ENCODE measurements around the gene PAPSS2. TPM values are rescaled to one million over a fixed set of nuclear protein-coding genes. Genes with fewer than 3 reads are reported as not detected.

Gene PAPSS2
- total RNA-seq, 4 donors from 2014 or later = 4.4 to 20.1 (median 14.1) TPM

GRCh38 chr10:87660484-87661133, 931 bp downstream of the PAPSS2 start:
- peak; percentile 52 for ATAC-seq
- Histone ChIP-seq H3K4me1 (peaks cover 0 to 41% (median 3%) of the 10 kb centered on the region in 3 donors), H3K9me3 (no peaks in the 10 kb centered on the region), H3K36me3 (no peaks in the 10 kb centered on the region), H3K27ac (peak overlapping the region in 3 of 4 donors; percentile 76 to 80 (median 76)), H3K4me3 (peak overlapping the region; percentile 39 to 80), H3K27me3 (peaks cover 30% of the 10 kb centered on the region)
- TF ChIP-seq CTCF (IDR thresholded peaks at IDR 0.05) = no peak
- TF ChIP-seq POLR2A (IDR thresholded peaks at IDR 0.05) = no peak
- no peak for TF ChIP-seq POLR2AphosphoS5 (IDR thresholded peaks at IDR 0.05)
- no peak for TF ChIP-seq EP300 (IDR thresholded peaks at IDR 0.05)
- WGBS, 2 donors (ENCODE audit: low coverage in 1 of 2) = 32 to 53% methylated on average over 4 to 12 of the region's 12 CpGs

GRCh38 chr10:87661861-87662785, 2.4 kb downstream of the PAPSS2 start:
- H3K4me1 ChIP-seq = peaks cover 0 to 34% (median 3%) of the 10 kb centered on the region in 3 donors
- ATAC-seq = no peak
- no peaks in the 10 kb centered on the region for H3K9me3 ChIP-seq
- H3K27ac ChIP-seq = no peak overlapping the region
- WGBS, 2 donors (ENCODE audit: low coverage in 1 of 2) = 81 to 95% methylated on average over 6 of the region's 6 CpGs
- no peak for TF ChIP-seq EP300 (IDR thresholded peaks at IDR 0.05)
- TF ChIP-seq POLR2A (IDR thresholded peaks at IDR 0.05) = no peak
- no peak for TF ChIP-seq POLR2AphosphoS5 (IDR thresholded peaks at IDR 0.05)
- TF ChIP-seq CTCF (IDR thresholded peaks at IDR 0.05) = no peak
- peaks cover 0 to 7% of the 10 kb centered on the region in 2 donors for H3K36me3 ChIP-seq
- H3K27me3 ChIP-seq = peaks cover 30% of the 10 kb centered on the region
- H3K4me3 ChIP-seq = peak overlapping the region in 1 of 2 donors; percentile 80

GRCh38 chr10:87664276-87664701, 4.6 kb downstream of the PAPSS2 start:
- 100% methylated on average over 2 of the region's 2 CpGs for WGBS, 2 donors (ENCODE audit: low coverage in 1 of 2)
- no peaks in the 10 kb centered on the region for H3K9me3 ChIP-seq
- ATAC-seq = no peak

GRCh38 chr10:87667493-87667892, 7.8 kb downstream of the PAPSS2 start:
- peaks cover 9% of the 10 kb centered on the region for H3K27me3 ChIP-seq
- 52 to 61% methylated on average over 2 of the region's 2 CpGs for WGBS, 2 donors (ENCODE audit: low coverage in 1 of 2)
- H3K36me3 ChIP-seq = peaks cover 0 to 7% of the 10 kb centered on the region in 2 donors
- H3K4me3 ChIP-seq = no peak overlapping the region
- H3K4me1 ChIP-seq = peaks cover 0 to under 1% (median 0%) of the 10 kb centered on the region in 3 donors
- no peak for ATAC-seq
- no peak overlapping the region for H3K27ac ChIP-seq
- H3K9me3 ChIP-seq = no peaks in the 10 kb centered on the region
- TF ChIP-seq POLR2A (IDR thresholded peaks at IDR 0.05) = no peak
- no peak for TF ChIP-seq POLR2AphosphoS5 (IDR thresholded peaks at IDR 0.05)
- no peak for TF ChIP-seq CTCF (IDR thresholded peaks at IDR 0.05)
- TF ChIP-seq EP300 (IDR thresholded peaks at IDR 0.05) = no peak

More at GRCh38 chr10:87664276-87664701, 4.6 kb downstream of the PAPSS2 start:
- H3K36me3 ChIP-seq = peaks cover 0 to 7% of the 10 kb centered on the region in 2 donors
- no peak for TF ChIP-seq CTCF (IDR thresholded peaks at IDR 0.05)
- no peak for TF ChIP-seq POLR2A (IDR thresholded peaks at IDR 0.05)
- TF ChIP-seq POLR2AphosphoS5 (IDR thresholded peaks at IDR 0.05) = no peak
- TF ChIP-seq EP300 (IDR thresholded peaks at IDR 0.05) = no peak
- H3K27ac ChIP-seq = no peak overlapping the region
- H3K4me1 ChIP-seq = peaks cover 0 to 26% (median 3%) of the 10 kb centered on the region in 3 donors
- no peak overlapping the region for H3K4me3 ChIP-seq
- peaks cover 30% of the 10 kb centered on the region for H3K27me3 ChIP-seq
